Hepatocyte (in vitro differentiated cells): ENCODE measurements around the gene TRAPPC12.

Experiments
- CTCF ChIP-seq: fragments of 200-600 bp; sonication (generic); IDR thresholded peaks from 2 replicates; pipeline ENCODE4 v1.5.1; 2016; ENCODE audit warnings: antibody characterized with exemption, mild to moderate bottlenecking; ENCODE audit not compliant: poor library complexity
- EZH2phosphoT487 ChIP-seq: fragments of 200-600 bp; sonication (generic); IDR thresholded peaks from one replicate; pipeline ENCODE4 v1.6.1; 2018; ENCODE audit warnings: antibody characterized with exemption, mild to moderate bottlenecking, low read depth, moderate library complexity; ENCODE audit not compliant: unreplicated experiment, severe bottlenecking

GRCh38 chr2:3466966-3467365 is 87.5 kb downstream of the TRAPPC12 start:
- no peak for TF ChIP-seq CTCF
- TF ChIP-seq EZH2phosphoT487: no peak
